Retina (tissue), 1 donor: ENCODE measurements around the gene TSPEAR.
"Not testable (repeated sequence)": the region's sequence is repeated elsewhere in the genome, so short reads cannot be mapped to it uniquely, and the experiment has no call there.

Experiments used
- DNase-seq: peaks from one replicate; pipeline ENCODE4 v3.0.0-alpha.2; 2016

Gene TSPEAR

DNA sequence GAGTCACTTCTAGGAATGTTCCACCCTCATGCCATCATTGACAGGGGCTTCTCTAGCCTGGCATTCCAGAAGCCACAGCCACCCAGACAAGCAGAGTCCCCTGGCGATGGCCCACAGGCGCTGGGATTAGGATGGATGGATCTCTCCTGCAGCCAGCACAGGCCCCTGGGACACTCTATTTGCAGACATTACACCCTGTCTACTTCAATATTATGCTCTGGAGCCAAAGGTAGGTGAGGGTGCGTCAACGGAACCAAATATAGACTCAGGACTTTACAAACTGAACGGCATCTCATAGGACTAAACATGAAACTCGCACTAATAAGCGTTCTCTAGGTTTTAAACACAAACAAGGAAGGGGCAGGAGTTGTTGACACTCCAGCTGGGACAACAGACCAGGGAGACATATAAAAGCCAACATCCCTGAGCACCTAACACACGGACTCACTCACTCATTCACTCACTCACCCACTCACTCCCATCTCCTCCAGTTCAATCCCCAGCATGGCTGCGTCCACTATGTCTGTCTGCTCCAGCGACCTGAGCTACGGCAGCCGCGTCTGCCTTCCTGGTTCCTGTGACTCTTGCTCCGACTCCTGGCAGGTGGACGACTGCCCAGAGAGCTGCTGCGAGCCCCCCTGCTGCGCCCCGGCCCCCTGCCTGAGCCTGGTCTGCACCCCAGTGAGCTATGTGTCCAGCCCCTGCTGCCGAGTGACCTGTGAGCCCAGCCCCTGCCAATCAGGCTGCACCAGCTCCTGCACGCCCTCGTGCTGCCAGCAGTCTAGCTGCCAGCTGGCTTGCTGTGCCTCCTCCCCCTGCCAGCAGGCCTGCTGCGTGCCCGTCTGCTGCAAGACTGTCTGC lies 111.0 kb downstream of the TSPEAR start, which contains the start of gene KRTAP10-7:
Gene KRTAP10-7 (plus strand): TSS at position 480 of the 861 bp plus-strand sequence. CDS start 25 bp downstream, at position 505.
- DNase-seq = not testable (repeated sequence)

DNA sequence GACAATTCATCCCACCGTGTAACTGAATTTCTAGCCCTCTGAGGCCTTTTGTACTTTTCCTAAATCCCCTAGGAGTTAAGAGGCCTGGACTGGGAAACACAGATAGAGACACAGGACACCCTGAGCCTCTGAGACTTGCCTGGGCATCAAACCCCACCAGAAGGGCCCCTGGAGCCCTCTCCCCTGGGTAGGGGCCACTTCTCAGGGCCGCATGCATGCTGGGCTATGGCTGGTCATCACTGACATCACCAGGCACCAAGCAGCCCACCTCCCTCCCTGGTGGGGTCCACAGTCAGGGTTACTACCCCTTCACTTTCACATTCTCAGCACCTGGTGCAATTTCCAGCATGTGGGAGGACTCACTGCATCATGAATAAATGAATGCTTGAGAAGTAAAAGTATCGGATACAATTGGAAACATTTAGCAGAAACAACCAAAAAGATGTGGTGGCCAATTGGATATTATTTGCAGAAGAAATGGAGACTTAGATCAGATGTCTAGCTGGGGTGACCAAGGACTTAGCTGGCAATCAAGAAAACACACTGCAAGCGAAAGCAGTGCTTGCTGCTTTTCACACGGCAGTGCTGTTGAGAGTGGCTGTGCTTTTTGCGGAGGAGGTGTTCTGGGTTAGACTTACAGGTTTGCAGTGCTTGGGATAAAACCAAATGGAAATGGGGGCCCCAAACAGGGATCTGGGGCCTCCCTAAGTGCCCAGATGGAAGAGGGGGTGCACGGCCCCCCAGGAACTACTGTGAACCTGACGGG lies 111.9 kb downstream of the TSPEAR start:
- DNase-seq = no peak

DNA sequence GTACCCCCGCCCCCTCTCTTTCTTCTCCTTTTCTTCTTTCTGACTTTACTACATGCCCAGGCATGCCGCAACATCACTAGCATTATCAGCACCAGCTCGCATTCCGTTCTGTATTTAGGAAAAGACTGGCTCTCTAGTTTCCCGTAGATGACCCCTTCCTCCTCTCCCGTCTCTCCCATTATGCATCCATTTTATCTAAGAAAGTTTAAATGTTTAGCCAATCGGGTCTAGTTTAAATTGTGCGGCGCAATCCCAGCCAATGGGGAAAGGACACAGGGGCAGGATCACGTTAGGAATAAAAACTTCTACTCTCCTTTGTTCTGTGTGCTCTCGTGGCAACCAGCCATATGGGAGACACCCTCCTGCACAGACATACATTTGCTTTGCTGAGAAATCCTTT lies 113.3 kb downstream of the TSPEAR start:
- DNase-seq = no peak

DNA sequence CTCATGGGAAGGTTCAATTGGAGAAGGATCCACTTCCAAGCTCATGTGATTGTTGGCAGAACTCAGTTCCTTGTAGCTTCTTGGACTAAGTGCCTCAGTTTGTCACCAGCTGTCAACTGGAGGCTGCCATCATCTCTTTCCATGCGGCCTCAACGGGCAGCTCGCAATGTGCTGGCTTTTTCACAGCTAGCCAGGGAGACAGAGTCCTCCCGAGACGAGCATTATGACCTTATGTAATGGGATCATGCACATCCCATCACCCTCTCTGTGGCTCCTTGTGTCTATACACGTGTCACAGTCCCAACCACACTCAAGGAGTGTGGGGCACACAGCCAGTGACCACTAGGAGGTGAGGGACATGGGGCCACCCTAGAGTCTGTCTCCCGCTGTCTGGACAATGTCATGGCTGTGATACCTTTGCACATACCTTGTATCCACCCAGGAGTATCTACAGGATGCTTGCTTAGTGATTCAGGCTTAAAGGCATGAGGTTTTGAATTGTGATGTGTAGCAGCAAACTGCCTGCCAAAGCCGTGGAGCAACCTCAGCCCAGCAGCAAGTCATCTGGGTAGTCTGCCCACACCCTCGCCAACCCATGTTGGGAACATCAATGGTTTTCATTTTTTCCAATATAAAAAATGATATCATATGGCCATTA lies 115.2 kb downstream of the TSPEAR start:
- DNase-seq = no peak

DNA sequence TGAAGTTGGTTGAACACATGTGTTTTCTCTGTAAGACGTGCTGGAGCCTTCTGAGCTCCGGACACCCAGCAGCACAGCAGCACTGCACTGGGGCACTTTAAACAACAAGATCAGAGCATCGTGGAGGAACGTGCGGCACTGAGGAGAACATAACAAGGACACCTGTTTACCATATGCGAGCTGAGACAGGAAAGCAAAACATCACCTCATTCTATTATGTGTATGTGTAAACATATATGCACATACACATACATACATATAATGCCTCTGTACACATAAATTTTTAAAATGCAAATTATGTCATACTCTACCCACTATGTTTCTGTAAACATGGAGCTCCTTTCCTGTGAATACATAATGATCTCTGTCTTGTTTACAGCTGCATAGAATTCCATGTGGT lies 115.8 kb downstream of the TSPEAR start:
- no peak for DNase-seq

DNA sequence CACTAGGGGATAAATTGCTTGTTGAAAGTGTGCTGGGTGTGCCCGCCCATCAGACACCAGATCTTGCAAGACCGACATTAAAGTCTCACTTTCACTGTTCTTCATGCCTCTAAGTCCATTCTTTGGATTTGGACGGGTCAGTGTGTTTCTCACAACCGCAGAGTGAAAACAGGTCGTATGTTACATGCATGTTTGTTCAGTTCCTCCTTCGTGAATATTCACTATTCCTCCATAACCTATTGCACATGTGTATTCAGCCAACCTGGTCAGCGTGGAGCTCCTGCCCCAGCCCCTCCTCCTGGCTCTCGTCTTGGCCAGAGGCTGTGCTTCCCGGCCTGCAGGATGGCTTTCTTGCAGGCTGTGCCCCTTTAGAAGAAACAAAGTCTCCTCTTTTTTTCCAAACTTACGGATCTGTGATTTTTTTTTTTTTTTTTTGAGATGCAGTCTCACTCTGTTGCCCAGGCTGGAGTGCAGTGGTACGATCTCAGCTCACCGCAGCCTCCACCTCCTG lies 116.9 kb downstream of the TSPEAR start:
- no peak for DNase-seq

DNA sequence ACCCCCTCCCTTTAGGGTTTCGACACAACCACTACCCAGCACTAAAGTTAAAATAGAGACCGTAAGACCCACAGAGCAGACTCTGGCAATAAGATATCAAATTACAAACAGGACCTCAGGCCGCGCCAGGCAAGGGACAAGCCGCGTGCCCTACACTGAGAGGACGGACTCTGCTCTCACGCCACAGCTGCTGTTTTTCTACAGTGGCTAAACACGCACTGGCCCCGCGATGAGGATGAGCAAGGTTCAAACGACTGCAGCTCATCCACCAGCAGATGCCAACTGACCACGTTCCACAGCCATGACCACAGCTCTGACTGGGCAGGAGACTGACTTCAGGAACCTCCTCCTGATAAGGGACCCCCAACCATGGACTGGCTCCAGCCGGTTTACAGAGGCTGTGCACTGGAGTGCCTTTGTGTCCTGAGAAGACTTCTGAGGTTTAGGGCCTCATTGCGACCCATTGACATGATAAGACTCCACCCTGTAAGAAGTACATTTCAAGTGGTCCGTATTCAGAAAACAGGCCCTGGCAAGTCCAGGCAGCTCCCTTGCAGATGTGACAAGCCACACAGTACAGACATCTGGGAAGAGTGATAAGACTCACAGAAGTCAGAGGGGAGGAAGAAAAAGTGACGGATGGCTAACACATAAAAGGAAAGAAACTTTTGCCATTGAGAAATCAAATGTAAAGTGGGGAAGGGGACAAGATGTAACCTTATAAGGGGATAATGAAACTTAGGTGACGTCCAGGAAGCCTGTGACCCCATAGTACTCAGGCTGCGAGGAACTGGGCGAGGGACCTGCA lies 117.6 kb downstream of the TSPEAR start:
- DNase-seq = no peak

DNA sequence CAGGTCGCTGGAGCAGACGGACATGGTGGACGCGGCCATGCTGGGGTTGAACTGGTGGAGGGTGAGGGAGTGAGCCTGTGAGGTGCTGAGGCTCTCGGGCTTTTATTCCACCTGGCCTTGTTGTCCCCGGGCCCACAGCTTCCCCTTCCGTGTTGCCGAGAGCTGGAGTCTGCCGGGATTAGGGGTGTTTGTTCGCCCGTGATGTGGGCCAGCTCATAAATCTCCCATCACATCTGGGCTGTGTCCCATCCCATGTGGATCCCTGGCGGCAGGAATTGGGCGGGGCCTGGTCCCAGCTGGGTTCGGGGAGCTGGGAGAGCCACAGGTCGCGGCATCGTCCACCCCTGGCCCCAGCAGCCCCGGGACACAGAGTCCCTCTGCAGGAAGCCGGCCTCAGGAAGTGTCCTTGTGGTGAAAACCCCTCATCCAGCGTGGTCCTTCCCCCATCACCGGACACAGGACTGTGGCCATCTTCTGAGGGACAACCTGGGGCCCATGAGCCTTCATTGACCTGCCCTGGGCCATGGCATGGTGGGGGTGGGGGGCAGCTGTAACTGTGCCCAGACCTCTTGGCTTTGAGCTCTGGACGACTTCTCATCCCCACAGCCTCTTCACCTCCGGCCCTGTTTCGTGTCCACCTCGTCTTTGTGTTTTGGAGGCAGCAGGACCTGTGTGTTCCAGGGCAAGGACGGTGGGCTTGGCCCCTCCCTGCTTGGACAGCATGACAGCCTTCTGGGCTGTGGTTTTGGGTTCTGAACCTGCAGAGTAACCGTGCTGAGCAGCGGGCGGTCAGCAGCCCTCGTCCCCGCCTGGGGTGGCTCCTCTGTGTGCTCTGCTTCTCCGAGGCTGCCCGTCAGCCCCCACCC lies 118.7 kb downstream of the TSPEAR start, which contains the start of gene KRTAP10-6:
Gene KRTAP10-6 (minus strand): TSS at position 60 of the 866 bp plus-strand sequence. CDS start 21 bp downstream, at position 39.
- no peak for DNase-seq

DNA sequence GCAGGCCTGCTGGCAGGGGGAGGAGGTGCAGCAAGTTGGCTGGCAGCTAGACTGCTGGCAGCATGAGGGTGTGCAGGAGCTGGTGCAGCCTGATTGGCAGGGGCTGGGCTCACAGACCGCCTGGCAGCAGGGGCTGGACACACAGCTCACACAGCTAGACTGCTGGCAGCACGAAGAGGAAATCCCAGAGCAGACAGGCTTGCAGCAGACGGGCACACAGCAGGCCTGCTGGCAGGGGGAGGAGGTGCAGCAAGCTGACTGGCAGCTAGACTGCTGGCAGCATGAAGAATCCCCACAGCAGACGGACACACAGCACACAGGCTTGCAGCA lies 119.6 kb downstream of the TSPEAR start:
- DNase-seq = not testable (repeated sequence)

DNA sequence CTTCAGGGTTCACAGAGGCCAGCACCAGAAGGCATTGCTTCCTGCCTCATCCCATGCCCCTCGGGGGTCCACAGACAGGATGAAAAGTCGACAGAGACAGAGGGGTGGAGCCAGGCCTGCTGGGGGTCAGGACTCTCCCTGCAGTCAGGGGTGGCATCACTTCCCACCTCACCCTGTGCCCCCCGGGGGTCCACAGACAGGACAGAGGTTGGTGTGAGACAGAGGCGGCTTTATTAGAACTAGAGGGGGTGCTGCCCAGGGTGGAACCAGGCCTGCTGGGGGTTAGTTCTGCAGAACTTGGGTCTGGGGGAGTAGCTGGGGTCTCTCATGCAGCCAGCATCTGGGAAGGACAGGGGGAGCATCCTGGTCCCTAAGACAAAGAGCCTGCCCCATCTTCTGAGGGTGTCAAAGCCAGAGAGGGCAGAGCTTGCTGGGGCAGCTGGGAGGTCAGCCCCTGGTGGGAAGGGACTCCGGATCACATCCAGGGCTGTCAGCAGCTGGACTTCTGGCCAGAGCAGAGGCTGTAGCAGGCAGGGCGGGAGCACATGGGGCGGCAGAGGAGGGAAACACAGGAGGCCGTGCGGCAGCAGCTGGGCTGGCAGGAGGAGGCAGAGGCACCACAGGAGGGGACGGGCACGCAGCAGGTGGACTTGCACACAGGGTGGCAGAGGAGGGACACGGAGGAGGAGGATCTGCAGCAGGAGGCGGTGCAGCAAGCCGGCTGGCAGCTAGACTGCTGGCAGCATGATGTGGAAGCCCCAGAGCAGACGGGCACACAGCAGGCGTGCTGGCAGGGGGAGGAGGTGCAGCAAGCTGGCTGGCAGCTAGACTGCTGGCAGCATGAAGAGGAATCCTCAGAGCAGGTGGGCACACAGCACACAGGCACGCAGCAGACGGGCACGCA lies 120.2 kb downstream of the TSPEAR start:
- not testable (repeated sequence) for DNase-seq

DNA sequence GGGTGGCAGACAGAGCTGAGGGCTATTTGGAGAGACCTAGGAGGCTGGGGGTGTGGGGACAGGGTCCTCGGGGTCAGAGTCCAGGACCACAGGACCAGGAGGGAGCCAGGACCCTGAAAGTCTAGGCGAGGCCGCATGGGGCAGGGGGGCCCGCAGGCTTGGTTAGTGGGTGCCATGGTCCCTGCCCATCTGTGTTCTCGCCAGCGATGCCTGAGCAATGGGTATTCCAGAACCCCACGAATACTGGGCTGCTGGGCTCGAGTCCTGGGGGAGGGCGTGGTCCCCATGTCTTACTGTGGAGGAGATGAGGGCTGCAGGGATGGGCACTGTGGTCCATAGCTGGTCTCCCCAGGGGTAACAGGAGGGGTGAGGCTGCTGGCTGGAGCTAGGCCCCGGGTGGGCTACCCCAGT lies 121.1 kb downstream of the TSPEAR start:
- no peak for DNase-seq

DNA sequence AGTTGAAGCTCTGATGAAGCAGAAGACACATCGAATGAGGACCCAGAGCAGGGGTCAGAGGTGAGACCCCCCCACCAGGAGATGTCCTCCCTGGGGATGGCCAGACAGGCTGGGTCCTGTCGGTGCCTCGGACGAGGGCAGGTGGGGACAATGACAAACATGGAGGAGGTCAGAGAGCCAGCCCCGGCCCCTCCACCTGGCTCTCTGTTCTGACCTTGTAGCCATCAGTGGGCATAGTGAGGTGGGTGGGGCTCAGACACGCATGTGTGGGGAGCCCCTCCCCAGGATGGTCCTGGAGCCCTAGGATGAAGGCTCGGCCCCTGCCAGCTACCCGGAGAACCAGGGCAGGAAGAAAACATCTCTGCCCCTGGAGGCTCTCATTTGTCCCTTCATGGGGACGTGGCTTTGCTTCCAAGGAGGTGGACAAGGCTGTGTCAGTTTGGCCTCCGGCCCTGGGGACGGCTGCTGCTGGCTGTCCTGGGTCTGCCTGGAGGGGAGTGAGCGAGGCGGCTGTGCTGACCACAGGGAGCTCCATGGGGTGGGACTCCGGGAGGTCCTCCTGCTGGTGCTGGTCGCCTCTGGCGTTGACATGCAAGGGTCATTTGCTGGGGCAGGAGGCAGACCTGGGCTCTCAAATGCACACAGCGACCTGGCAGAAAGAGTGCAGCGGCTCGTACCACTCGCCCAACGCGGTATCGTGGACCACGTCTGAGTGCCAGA lies 121.6 kb downstream of the TSPEAR start:
- no peak for DNase-seq

DNA sequence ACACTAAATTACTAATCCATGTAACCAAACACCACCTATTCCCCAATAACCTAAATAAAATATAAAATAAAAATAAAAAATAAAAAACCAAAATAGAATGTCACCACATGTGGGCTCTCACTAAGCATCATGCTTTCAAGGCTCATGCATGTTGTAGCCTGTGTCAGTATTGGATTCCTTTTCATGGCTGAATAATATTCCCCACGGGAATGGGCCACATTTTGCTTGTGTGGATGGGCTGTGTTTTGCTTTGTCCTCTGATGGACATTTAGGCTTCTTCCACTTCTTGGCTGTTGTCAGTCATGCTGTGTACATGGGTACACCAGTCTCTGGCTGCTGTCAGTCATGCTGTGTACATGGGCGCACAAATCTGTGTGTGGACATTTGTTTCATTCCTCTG lies 122.3 kb downstream of the TSPEAR start:
- no peak for DNase-seq

DNA sequence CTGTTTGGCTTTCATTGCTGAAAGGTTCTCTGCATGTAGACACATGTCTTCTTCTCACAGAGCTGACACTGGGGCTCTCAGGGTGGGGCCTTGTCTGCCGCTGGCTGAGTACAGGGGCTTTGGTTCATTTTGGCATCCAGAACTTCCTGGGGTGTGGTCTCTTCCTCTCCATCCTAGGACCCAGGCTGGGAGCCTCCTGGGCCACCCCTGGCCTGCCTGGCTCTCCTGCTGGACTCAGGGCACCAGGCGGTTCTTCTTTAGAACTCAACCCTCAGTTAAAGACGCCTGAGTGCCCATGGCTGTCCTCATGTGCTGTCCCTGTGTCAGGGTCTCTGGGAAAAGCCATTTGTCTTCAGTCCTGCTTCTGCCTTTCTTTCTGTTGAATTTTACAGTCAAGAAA lies 125.5 kb downstream of the TSPEAR start:
- no peak for DNase-seq

DNA sequence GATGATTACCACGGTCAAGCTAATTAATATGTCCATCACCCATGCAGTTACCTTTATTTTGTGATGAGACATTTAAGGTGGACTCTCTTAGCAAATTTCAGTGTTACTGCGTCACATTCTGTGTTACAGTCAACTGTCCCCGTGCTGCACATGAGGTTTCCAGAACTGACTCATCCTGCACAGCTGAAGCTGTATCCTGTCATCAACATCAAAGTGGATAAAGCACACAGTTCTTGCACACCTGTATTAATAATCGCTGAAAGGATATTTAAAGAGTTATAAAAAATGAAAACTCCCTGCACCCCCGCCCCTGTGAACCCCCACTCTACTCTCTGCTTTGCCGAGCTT lies 127.6 kb downstream of the TSPEAR start:
- no peak for DNase-seq

DNA sequence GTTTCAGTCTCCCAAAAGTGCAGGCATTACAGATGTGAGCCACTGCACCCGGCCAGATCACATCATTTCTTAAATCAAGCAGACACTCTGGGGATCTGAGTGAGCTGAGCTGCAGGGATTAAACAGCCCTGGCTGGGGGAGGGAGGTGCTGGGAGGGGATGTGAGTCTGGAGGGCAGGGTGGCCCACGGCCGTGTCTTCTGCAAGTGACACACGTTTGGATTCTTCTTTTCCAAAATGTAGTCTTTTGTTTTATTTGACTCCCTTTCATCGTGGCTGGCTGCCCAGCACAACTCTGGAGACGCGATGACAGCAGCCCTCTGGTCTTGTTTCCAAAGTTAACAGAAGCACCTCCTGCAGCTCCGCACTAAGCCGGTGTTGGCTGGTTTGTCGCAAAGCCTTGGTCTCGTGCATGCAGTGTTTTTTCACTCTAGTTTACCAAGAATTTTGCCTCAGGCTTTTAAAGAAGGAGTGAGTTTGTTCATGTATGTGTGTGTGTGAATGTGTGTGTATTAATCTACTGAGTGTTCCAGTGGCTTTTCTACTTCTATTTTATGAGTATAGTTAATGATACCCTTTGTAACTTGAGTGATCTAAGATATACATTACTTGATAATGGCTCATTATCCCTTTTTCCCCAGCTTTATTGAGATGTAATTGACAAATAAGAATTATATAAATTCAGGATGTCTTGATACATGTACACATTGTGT lies 128.1 kb downstream of the TSPEAR start:
- no peak for DNase-seq

DNA sequence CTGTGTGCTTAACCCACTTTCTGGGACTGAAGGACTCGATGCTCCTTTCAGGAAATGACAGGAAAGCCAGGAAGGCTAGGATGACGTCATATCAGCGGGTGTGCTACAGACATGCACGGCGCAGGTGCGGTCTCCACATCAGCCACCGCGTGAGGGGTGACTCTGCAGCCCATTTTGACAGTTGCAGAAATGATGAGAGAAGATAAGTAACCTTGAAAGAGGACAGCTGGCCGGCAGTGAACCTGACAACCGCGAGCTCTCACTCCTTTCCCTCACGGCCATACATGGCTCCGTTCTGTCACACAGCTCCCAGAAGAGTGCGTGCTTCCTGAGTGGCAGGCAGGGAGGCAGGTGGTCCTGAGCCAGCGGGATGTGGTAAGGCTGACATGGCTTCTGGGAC lies 129.3 kb downstream of the TSPEAR start:
- no peak for DNase-seq

DNA sequence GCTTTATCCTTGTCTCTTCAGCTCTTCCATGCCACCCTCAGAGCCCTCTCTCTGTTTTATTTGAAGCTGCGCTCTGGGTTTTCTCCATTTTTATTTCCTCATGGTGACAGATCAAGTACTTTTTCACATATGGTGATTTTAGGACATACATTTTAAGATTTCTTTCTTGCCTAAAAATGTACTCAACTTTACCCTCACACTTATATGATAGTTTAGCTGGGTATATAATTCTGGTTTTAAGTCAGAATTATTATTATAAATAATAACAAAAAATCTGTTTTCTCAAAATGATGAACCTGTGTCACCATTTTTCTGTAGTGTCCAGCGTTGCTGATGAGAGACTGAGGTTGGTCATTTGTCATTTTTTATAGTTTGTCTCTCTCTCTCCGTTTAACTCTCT lies 130.2 kb downstream of the TSPEAR start:
- DNase-seq = no peak

DNA sequence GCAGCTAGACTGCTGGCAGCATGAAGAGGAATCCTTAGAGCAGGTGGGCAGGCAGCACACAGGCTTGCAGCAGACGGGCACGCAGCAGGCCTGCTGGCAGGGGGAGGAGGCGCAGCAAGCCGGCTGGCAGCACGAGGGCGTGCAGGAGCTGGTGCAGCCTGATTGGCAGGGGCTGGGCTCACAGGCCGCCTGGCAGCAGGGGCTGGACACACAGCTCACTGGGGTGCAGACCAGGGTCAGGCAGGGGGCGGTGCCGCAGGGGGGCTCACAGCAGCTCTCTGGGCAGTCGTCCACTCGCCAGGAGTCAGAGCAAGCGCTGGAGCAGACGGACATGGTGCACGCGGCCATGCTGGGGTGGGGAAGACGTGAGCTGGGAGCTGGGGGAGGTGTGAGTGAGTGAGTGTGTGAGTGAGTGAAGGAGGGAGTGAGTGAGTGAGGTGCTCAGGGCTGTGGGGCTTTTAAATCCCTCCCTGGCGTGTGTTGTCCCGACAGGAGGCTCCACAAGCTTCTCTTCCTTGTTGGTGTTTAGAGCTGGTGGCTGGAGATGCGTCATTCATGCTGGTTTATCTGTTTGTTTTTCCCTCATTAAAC lies 131.0 kb downstream of the TSPEAR start, which contains the start of gene KRTAP10-5:
Gene KRTAP10-5 (minus strand): TSS at position 374 of the 591 bp plus-strand sequence. CDS start 26 bp downstream, at position 348.
- not testable (repeated sequence) for DNase-seq
